ENCODE measurements around the gene HSPBP1.

Gene HSPBP1

DNA sequence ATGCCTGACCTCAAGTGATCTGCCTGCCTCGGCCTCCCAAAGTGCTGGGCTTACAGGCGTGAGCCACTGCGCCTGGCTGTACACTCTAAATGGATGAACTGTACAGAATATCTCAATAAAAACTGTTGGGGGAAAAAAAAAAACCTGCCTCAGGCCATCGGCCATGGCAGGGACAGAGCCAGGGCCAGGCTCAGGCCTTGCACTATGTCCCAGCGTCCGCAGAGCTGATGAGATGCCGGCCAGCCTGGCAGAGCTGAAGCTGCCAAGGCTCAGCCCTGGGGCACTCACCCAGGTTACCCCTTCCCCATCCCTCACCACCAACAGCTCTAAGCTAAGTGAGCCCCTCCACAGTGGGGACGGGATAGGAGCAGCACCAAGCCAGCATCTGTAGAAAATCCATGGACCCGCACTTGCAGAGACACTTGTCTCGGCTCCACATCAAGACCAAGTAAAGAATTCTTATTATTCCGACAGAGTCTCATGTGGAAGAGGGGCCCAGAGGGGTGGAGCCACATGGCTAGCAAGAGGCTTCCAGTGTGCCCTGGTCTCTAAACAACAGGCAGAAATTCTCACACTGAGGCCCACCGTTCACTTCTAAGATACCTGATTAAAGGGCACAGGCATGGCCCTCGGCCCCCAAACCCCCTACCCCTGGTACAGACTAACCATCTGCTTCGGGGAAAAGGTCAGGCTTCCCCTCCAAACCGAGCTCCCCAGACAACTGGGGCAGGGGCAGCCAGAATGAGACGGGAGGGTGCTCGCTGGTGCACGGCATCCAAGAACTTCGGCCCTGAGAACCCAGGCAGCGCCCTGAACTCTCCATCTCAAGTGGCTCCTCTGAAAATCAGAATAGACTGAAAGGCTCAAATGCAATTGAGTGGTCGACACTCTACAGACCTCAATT is 26.9 kb downstream of the HSPBP1 start:
- DNase-seq = no peak

DNA sequence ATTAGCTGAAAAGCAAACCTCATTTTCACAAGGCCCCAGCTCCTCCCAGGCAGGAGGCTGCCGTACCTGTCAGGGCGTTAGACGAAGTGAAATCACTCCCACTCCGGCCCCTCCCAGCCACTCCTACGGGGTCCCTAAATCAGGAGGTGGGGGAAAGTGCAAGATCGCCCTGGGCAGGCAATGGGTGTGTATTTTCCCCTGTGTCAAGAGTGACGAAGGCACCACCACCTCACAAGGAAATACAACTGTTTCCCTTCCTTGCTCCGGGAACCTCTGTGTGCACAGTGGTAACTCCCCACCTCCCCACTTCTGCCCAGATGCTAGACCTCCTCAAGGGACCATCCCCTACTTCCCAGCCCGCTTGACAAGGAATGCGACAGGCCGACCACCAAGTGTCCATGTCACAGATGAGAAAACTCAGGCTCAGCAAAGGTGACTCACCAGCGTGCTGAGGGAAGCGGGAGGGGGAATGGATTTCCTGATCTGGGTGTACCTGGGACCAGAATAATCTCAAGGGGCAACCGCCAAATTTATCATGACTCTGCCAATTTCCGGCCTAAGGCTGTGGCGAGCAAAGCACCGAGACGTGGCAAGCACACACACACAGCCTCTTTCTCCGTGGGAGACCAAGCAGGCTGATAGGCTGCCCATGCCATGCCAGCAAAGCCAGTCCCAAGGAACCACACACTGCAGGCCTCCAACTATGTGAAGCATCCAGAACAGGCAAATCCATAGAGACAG is 28.4 kb downstream of the HSPBP1 start:
- DNase-seq = no peak

DNA sequence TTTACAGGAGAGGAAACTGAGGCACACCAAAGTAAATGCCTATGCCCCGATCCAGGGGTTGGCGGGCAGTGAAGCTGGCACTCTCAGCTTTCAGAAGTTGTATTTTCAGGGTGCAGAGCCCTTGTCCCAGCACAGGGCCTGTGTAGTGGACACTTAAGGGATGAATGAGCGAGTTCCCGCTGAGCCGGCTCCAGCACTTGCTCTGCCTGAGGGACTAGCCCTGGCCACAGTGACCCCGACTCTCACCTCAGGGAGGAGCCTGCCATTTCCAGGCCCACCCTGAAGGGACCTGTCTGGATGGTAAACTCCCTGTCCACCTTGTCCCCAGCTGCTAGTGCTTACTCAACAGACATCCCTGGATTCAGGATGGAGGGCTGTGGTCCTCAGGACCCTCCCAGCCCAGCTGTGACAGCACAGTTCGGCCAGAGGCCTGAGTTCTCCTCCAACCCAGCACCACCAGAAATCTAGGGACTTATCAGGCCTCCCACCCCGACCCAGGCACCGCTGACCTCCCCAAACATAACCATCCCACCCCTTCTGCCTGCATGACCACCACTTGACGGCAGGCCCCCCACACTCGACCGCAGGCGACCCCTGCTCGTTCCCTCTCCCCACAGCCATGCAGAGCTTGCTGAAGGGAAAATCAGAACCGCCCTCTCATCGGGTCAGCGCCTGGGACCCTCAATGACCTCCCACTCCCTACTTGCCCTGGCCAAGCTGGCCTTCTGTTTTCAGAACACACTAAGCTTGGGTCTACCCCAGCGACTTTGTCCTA is 29.5 kb downstream of the HSPBP1 start:
- DNase-seq = no peak

DNA sequence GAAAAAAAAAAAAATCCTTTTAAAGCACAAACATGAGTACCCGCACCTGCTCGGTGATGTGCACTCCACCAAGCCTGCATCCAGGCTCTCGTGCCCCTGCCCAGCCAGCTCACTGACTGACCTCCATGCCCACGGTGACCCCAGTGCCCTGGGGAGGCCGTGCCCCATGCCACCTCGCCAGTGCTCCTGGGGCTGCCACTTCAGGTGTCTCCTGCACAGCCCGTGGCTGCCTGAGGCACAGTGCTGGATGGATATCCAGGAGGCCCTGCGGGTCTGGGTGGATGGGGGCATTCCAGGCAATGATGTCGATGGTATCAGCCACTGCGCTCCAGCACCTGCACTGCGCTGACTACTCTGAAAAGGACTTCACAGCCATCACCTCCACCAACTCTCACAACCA is 30.1 kb downstream of the HSPBP1 start:
- DNase-seq = no peak

DNA sequence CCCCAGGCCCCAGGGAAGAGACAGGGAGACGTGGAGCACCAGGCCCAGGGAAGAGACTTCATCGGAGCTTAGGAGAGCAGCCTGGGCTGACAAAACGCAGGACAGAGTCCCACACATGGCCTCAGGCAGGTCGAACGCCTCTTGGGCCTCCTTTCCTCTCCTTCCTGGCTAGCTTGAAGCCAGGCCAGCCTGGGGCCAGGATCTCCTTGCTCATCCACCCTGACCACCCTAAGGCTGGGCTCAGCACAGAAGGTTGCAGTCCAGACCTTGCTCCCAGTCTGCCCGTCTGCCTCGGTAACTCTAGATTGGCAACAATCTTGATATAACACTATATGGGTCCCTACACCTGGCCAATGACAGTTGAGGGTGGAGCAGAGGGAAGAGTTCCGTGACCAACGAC is 31.2 kb downstream of the HSPBP1 start:
- no peak for DNase-seq

DNA sequence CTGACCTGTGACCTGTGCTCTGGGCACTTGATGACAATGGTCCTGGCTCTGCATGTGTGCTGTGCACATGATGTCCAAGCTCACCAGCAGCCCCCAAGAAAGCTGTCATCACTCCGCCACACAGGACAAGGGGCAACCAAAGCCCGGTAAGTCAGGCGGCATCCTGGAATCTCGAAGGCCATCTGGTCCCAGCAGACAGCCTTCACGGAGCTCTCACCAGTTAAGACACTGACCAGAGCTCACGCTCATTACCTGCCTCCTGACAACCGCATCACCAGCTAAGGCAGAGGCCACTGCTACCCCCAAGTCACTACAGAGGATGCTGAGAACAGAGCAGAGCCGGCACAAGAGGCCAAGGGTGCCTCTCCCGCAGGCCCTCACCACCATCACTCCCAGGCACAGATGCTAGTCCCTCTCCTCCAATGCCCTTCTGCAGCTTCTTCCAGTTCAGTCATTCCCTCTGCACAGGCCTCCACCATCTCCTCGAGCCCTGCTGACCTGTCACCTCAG is 31.7 kb downstream of the HSPBP1 start:
- no peak for DNase-seq

DNA sequence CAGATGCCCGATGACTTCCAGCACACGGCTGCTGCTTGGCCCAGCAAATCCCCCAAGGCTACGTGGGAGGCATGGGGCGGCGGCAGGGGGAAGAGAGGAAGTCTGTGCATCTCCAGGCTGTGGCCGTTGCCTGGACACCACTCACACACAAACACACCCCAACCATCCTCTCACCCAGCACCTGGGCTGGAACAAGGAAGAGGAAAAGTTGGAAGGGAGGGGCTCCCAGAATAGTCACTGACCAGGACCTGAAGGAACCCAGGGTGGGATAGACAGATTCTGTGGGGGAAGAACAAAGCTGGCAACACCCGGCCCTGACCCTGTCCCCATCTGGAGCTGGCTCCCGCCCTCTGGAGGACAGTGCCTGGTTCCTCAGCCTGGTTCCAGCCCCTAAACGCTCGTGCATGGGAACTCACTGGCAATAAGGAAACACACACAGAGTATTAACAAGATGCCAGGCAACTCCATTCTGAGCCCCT is 32.2 kb downstream of the HSPBP1 start:
- DNase-seq = peak; percentile 59

DNA sequence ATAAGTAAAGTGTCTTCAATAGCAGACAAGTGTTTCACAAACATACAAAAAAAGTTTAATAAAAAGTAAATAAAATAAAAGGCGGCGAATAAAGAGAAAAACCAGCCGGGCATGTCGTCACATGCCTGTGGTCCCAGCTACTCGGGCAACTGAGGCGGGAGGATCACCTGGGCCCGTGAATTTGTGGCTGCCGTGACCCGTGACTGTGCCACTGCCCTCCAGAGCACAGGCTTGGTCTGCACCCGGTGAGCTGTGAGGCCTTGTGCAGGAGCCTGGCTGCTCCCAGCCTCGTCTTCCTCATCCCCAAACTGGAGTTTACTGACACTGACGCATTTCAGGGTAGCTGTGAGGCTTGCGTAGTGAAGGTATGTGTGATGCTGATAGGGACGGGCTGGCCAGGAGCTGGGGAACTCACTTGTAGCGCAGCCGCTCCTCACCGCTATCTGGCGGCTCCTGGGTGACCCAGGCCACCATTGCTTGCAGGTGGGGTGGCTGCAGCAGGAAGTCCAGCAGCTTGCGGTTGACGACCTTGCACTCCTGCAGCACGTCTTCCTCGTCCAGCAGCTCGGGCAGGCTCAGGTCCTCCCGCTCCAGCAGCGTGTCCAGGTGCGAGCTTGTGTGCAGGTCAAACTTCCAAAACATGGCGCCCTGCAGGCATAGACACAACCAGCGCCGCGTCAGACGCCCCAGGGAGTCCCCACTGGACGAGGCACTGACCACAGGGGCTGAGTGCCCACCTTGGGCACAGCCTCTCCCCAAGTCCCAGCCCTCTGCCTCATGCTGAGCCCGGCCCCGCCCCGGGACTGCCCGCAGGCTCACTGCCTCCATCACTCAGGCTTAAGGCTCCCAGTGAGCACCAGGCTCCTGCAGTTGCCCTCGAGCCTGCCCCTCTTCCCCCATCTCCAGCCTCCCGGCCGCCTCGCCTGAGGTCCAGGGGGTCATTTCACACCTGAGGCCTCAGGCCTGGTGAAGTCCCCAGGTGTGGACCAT is 33.2 kb downstream of the HSPBP1 start:
- DNase-seq = no peak

DNA sequence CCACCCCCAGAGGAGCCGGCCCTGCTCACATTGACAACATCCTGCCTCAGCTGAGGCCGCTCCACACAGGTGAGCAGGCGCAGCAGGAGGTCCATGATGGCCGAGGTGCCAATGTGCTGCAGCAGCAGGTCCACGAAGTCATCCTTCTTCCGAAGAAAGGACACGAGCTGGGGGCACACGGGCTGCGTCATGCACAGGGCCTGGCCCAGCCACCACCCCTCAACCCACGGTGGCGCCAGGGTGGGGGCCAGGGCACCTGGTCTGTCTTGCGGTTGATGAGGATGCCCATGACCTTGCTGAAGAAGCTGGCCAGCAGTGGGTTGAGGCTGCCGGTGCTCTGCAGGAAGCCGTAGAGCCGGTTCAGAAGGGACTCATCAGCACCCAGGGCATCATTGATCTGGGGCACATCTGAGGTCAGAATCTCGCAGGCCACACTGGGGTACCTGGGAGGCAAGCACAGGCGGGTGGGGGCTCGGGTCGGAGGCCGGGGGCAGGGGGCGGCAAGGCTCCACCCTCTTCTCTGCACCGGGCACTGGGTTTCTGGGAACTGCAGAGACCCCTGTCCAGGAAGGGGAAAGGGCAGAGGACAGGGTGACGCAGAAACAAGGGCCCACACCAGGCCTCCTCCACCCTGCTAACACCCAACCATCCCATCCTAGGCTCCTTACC is 34.5 kb downstream of the HSPBP1 start:
- no peak for DNase-seq

DNA sequence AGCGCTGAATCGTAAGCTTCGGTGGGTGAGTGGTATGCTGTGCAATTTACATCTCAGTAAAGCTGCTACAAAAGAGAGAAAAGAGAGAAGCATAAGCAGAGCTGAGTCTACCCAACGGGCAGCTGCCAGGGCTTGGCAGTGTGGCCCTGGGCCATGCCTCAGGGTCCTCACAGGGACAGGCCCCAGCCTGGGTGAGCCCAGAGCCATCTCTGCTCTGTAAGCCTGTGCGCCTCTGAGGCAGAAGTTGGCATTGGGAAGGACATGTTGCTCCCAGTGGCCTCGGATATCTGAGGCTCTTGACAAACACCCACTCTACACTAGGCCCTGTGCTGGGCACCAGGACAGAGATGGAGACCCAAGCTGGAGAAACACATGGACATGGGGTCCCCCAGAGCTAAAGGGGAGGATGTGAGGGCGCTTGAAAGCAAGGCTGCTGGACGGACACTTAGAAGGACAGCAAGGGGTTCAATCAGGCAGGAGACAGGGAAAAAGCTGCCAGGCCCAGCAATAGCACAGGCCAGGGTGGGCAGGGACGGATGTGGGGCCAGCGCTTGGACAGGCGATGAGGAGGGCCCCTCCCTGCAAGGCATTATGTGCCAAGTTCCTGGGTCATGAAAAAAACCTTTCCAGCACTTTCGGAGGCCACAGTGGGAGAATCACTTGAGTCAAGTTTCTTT is 35.8 kb downstream of the HSPBP1 start:
- no peak for DNase-seq

DNA sequence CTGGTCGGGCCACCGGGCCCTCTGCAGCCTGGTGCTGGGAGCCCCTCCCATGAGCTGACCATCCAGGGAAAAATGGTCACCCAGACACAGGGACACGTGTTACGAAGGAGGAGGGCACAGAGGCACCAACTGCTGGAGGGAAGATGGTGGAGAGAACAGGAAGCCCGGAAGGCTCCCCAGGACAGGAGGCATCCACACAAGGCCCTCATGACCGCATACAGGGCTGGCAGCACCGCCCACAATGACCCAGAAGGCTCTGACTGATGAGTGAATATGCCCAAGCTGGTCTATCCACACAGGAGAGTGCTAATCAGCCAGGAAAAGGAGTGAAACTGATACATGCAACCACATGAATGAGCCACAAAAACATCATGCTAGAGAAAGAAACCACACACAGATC is 37.4 kb downstream of the HSPBP1 start:
- DNase-seq = no peak

DNA sequence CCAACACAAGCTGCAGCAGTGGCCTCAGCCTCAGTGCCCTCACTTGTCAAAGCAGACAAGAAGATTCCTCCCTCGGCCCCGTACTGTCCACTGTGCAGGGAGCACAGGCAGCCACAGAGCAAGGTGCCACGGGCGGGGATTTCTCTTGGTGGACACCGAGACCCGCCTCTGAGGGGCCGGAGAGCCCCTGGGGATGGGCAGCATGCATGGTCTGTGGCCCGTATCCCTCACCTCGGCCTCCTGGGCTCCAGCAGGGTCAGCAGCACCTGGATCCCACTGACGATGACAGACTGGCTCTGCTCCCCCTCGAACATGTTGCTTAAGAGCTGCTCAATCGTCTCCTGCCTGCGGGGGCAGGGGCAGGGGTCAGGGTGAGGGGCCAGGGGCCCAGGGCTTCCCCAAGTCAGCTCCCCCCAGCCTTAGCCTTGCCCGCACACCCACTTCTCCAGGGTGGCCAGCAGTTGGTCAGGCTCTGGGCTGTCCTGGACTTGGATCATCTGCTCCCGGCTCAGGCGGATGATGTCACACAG is 37.9 kb downstream of the HSPBP1 start:
- no peak for DNase-seq

DNA sequence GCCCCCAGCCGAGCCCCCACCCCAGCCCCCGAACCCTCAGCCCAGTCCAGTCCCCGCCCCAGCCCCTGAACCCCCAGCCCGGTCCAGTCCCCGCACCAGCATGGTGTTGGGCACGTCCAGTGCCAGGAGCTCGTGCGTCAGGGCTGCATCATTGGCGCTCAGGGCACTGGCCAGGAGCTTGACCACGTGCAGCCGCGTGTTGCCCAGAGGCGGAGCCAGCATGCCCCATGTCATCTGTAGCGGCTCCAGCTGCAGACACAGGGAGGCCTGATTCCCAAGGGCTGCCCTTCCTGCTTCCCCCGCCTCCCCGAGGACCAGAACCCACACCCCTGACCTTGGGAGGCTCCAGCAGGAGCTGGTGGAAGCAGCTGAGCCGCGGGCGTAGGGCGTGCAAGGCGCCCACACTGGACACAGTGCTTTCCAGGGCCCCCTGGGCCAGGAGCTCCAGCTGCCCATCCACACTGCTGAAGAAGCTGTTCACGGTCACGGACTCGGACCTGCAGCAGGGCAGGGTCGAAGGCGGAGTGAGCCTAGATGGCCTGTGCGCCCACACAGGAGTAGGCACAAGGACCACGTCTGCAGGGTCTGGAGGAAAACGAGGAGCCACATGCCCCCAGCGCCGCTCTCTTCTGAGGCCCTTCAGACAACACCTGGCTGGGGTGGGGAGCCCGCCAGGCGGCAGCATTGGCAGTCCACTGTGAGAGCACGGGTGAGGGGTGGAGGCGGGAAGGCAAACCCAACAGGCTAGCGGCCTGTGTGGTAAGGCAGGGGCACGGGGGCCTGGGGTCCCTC is 38.6 kb downstream of the HSPBP1 start:
- no peak for DNase-seq

DNA sequence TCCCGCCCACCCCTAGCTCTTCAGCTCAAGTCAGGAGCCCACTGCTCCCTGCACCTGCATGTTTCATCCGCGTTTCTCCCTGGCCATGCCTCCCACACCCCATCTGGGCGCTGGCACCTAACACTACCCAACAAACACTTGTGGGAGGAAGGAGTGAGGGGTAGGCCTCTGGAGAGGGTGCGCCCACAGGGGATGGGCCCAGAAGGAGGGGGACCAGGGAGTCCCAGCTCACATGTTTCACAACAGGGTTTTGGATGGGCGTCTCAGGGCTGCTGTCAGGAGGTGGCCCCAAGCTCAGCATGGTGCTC is 39.2 kb downstream of the HSPBP1 start:
- no peak for DNase-seq

DNA sequence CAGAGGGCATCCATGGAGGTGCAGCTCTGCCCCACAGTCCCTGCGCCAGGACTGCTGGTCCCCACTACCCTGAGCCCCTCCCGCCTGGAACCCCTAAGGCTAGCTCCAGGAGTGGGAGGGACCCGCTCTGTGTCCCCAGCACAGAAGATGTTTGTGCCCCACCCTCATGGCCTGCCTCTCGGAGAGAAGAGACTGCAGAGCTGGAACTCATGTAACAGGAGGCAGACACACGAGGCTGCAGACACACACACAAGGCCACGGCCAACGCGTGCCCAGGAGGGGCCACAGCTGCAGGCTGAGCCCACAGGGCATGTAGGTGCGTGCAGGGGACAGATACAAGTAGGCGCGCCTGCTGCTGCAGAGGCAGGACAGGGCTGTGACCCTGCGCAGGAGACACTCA is 40.9 kb downstream of the HSPBP1 start:
- DNase-seq = no peak

DNA sequence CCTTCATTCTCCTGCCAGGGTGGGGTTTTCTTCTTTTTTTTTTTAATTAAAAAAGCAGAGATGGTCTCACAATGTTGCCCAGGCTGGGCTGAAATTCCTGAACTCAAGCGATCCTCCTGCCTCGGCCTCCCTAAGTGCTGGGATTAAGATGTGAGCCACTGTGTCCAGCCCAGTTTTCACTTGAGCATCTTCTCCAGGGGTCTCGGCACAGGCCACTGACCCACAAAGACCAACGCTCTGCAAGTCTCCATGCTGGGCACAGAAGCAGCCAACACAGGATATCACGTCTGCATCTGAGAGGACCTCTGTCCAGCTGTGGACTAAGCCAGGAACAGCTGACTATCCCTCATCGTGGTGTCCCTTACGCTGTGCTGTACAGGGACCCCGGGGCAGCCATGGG is 41.9 kb downstream of the HSPBP1 start:
- no peak for DNase-seq

DNA sequence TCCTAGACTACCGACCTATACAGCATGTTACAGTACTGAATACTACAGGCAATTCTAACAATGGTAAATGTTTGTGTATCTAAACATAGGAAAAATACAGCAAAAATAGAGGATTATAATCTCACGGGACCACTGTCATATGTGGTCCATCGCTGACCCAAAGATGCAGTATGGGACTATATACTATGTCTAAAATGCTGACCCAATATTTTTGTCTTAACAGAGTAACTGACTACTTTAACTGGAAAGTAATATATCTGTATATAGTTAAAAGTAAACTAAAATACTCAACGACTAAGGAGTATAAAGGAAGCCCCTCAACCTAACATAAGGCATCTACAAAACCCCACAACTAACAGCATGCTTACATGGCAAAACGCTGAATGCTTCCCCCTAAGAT is 46.9 kb downstream of the HSPBP1 start:
- no peak for DNase-seq

DNA sequence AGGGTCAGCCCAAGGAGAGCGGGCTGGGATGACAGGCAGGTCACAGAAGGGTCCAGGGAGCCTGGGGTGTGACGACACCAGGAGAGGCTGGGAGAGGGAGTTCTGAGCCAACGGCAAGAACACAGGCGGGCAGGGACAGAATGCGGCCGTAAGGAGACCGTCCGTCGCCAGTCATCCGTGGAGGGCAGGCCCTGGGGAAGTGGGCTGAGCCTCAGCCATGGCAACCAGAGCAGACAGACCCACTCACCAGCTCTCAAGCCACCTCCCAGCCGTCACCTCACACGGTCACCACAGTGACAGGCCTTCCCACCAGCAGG is 47.7 kb downstream of the HSPBP1 start:
- no peak for DNase-seq

DNA sequence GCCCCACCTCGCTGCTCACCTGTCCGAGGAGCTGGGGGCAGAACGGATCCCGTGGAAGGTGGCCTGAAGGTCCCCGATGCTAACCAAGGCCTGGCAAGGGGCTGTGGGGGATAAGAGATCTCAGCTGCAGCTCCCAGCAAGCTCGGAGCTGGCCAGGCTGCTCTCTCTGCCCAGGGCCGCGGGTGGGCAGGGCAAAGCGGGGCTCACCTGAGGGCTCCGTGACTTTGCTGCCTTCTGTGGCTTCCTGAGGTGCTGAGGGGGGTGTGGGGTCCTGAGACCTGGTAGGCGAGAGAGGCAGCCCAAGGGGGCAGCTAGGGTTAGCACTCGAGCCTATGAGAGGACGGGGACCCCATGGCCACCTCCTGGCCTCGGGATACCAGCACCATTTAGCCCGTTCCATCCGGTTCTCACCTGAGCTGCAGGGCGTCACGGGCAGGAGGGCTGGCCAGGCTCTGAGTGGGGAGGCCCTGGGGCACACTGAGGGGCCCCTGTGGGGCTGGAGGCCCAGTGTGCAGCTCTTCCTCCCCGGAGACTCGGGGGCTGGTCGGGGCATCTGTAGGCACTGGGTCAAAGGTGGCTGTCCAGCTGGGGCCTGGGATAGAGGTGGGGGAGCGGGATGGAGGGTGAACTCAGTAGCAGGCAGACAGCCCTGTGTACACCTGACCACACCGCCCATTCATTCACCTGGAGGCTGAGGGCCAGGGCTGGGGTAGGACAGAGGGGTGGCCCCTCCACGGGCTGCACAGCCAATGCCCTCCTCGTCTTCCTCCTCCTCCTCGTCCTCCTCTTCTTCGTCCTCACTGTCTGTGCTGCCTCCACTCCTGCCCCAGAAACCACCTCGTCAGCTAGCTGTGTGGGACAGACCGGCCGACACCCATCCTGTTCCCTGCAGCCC is 48.3 kb downstream of the HSPBP1 start:
- DNase-seq = no peak

Data from DMS153 (cell line).